Esophagus squamous epithelium (tissue), 5 donors: ENCODE measurements around the gene ARHGEF11. TPM values are rescaled to one million over a fixed set of nuclear protein-coding genes. Genes with fewer than 3 reads are reported as not detected.

Source experiments
- DNase-seq: peaks from one replicate; lab custom pipeline; 2025; lab: John Stamatoyannopoulos, UW
- H3K27ac ChIP-seq, 4 donors: fragments of 200-600 bp; sonication (generic); one replicate each; pipeline ENCODE4 v1.5.1; 2016 to 2019; ENCODE audit warnings: mild to moderate bottlenecking in 1 of 4
- H3K27me3 ChIP-seq, 4 donors: fragments of 200-600 bp; sonication (generic); 1 replicate in 3 of 4; 2 replicates in 1 of 4; pipeline versions ENCODE4 v1.5.1 to v1.6.0; 2017 to 2021; ENCODE audit warnings: antibody characterized with exemption in 1 of 4
- H3K36me3 ChIP-seq, 3 donors: fragments of 200-600 bp; sonication (generic); one replicate each; pipeline ENCODE4 v1.5.1; 2016 to 2019
- H3K4me1 ChIP-seq, 3 donors: fragments of 200-600 bp; sonication (generic); one replicate each; pipeline ENCODE4 v1.5.1; 2017 to 2019
- H3K4me3 ChIP-seq, 4 donors: fragments of 200-600 bp; sonication (generic); 1 replicate in 3 of 4; 2 replicates in 1 of 4; pipeline ENCODE4 v1.5.1; 2016 to 2019; ENCODE audit warnings: mild to moderate bottlenecking in 2 of 4, moderate library complexity in 1 of 4
- H3K9me3 ChIP-seq, 3 donors: fragments of 200-600 bp; sonication (generic); one replicate each; pipeline ENCODE4 v1.5.1; 2016 to 2019
- POLR2A ChIP-seq, 4 donors: fragments of 450-650 bp; IDR thresholded peaks; one replicate each; pipeline ENCODE4 v1.6.1; 2017; ENCODE audit warnings: antibody characterized with exemption in 4 of 4, mild to moderate bottlenecking in 4 of 4, moderate library complexity in 3 of 4
- WGBS, 2 donors: methylation state at CpG; one replicate each; pipeline ENCODE4 v1.1.5; 2018; 5-methylcytosine and 5-hydroxymethylcytosine counted together
- intact Hi-C: fragments of 100-400 bp; cut with DNase I; formaldehyde crosslinking; loops from one replicate; pipeline ENCODE4 v1.15.0; 2022
- total RNA-seq, 4 donors: library from RNA; depleted of rRNA; stranded (reverse); fragments of >200 nt; gene quantifications; one replicate each; pipeline ENCODE4 v1.1.0, GENCODE V29; 2016
- TF ChIP-seq, protein P1 (sequence below), 6 experiments: fragments of 450-650 bp in 4 of 6; fragments of 200-600 bp in 2 of 6; sonication (generic) in 2 of 6; IDR thresholded peaks; one replicate each; pipeline ENCODE4 v1.5.1; 2016 to 2019; ENCODE audit warnings: antibody characterized with exemption in 6 of 6, mild to moderate bottlenecking in 4 of 6, moderate library complexity in 4 of 6
- donor health status: DM: yes; HTN: yes; CAD: no.

Gene ARHGEF11
- total RNA-seq, 4 donors from 2014 or later, result 15.5 to 24.2 (median 19.4) TPM

DNA sequence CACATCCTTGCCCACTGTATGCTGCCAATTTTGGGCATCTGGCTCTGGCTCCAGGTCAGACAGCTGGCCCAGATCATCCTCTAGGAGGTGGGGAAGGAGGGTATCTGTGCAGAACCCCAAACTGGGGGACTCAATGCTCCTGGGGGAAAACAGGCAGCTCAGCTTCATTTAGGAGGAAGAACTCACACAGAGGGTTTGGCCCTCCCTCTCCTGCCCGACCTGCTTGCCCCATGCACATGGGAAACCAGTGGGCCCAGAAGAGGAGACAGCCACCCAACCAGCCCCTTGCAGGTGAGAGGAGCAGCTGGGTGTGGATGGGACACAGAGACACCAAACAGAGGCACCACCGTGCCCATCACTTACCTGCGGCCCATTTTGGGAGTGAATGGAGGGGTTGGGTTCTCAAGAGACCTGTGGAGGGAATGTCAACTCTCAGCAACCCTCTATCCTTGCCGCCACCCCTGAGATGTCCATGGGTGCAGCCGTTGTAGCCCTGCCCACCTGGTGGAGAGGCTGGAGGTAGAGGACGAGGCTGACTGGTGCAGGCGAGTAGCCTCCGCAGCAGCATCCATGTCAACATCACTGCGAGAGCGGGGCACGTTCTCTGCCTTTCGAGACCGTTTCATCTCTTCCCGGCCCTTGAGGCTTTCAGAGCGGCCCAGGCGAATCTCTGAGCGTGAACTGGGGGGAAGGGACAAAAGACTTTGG, 97.6 kb downstream of the ARHGEF11 start:
- Histone ChIP-seq H3K4me3 (no peak overlapping the region), H3K9me3 (no peaks in the 10 kb centered on the region), H3K36me3 (peaks cover 5 to 100% (median 44%) of the 10 kb centered on the region in 3 donors), H3K27ac (no peak overlapping the region), H3K27me3 (no peaks in the 10 kb centered on the region), H3K4me1 (peaks cover 0 to 11% (median 0%) of the 10 kb centered on the region in 3 donors)
- intact Hi-C loops, result no loop called here
- no peak for DNase-seq
- WGBS, 2 donors, result 87% methylated on average over 13 of the region's 17 CpGs; no CpG with 5 or more reads in 1 of the 2 donors
- no peak for TF ChIP-seq POLR2A (IDR thresholded peaks at IDR 0.05)
- TF ChIP-seq, protein P1, sequence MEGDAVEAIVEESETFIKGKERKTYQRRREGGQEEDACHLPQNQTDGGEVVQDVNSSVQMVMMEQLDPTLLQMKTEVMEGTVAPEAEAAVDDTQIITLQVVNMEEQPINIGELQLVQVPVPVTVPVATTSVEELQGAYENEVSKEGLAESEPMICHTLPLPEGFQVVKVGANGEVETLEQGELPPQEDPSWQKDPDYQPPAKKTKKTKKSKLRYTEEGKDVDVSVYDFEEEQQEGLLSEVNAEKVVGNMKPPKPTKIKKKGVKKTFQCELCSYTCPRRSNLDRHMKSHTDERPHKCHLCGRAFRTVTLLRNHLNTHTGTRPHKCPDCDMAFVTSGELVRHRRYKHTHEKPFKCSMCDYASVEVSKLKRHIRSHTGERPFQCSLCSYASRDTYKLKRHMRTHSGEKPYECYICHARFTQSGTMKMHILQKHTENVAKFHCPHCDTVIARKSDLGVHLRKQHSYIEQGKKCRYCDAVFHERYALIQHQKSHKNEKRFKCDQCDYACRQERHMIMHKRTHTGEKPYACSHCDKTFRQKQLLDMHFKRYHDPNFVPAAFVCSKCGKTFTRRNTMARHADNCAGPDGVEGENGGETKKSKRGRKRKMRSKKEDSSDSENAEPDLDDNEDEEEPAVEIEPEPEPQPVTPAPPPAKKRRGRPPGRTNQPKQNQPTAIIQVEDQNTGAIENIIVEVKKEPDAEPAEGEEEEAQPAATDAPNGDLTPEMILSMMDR (IDR thresholded peaks at IDR 0.05), result no peak

DNA sequence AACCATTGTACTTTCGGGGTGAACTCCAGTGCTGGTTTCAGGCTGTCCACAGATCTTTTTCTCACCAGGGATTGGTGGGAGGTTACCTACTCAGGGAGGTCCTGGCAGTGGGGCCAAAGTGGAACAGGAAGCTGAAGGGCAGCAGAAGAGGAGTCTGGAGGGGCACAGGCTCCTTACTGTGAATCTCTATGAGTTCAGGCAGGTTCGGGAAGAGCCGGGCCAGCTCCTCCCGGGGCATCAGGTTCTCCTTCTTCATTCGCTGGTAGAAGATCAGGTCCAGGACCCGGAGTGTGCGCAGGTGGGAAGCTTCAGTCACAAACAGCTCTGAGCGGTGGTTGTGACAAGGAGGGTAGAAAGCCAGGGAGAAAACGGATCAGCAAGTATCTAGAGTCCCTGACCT, 98.4 kb downstream of the ARHGEF11 start:
- TF ChIP-seq POLR2A (IDR thresholded peaks at IDR 0.05), result no peak
- TF ChIP-seq, protein P1 (IDR thresholded peaks at IDR 0.05), result no peak
- 92 to 96% methylated on average over 6 to 9 of the region's 9 CpGs for WGBS, 2 donors
- intact Hi-C loops, result no loop called here
- no peak for DNase-seq
- Histone ChIP-seq H3K36me3 (peaks cover 6 to 100% (median 46%) of the 10 kb centered on the region in 3 donors), H3K9me3 (no peaks in the 10 kb centered on the region), H3K4me3 (no peak overlapping the region), H3K27me3 (no peaks in the 10 kb centered on the region), H3K27ac (no peak overlapping the region), H3K4me1 (peaks cover 0 to 11% (median 0%) of the 10 kb centered on the region in 3 donors)

DNA sequence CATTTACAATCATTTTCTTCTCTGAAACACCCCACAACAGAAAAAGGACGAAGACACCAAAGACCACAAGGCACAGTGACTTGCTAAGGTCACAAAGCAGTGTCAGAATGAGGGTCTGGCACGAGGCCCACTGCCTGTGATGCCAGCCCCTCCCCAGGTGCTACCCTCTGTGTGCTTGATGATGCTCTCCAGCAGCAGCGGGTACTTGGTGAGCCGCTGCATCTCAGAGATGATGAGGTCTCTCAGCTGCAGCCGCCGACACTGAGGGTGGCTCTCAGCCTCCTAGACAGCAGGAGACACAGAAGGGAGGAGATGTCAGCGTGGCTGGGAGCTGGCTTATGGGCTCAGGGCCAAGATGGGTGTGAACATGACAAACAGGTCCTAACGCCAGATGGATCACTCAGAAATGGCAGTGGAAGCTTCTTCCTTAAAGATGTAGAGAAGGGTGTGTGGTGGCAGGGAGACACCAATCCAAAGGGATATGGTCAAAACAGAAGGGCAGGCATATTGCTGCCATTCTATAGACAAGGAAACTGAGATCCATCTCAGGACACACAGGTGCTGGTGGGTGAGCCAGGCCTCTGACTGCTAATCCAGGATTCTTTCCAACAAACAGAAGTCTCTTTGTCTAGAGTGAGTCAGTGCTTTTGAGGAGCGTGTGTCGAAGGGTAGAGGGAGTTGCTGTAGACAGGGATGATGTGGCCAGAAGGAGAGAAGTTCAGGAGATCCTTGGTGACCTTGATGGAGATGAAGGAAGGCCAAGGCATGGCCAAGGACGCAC, 99.5 kb downstream of the ARHGEF11 start:
- no peak for DNase-seq
- intact Hi-C loops, result no loop called here
- 58 to 62% methylated on average over 7 of the region's 11 CpGs for WGBS, 2 donors
- peaks cover 0 to 11% (median 0%) of the 10 kb centered on the region in 3 donors for H3K4me1 ChIP-seq
- no peak overlapping the region for H3K4me3 ChIP-seq
- no peaks in the 10 kb centered on the region for H3K27me3 ChIP-seq
- H3K36me3 ChIP-seq, result peaks cover 17 to 100% (median 51%) of the 10 kb centered on the region in 3 donors
- H3K9me3 ChIP-seq, result no peaks in the 10 kb centered on the region
- no peak overlapping the region for H3K27ac ChIP-seq
- TF ChIP-seq POLR2A (IDR thresholded peaks at IDR 0.05), result no peak
- TF ChIP-seq, protein P1 (IDR thresholded peaks at IDR 0.05), result no peak

DNA sequence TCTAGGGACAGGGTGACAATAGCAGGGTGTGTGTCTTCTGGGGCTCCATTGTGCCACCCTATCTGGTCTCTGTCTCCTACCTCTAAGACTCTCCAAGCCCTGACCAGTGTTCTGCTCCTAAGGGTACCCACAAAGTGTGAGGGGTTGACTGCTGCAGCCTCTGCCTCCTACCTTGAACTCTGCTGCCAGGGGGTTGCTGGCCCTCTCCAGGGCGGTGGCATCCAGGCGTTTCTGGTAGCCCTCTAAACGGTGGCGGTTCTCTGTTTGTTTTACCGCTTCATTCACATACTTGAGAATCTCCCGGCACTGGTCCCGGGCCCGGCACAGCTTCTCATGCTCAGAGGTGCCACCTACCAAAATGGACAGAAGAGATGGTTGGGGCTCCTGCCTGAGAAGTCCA, 100.7 kb downstream of the ARHGEF11 start:
- Histone ChIP-seq H3K4me3 (no peak overlapping the region), H3K9me3 (no peaks in the 10 kb centered on the region), H3K27ac (no peak overlapping the region), H3K4me1 (peaks cover 0 to 11% (median 0%) of the 10 kb centered on the region in 3 donors), H3K27me3 (no peaks in the 10 kb centered on the region), H3K36me3 (peaks cover 21 to 100% (median 52%) of the 10 kb centered on the region in 3 donors)
- TF ChIP-seq, protein P1 (IDR thresholded peaks at IDR 0.05), result no peak
- no peak for TF ChIP-seq POLR2A (IDR thresholded peaks at IDR 0.05)
- intact Hi-C loops, result no loop called here
- DNase-seq, result no peak
- no CpG with 5 or more reads among the region's 8 CpGs for WGBS, 2 donors

DNA sequence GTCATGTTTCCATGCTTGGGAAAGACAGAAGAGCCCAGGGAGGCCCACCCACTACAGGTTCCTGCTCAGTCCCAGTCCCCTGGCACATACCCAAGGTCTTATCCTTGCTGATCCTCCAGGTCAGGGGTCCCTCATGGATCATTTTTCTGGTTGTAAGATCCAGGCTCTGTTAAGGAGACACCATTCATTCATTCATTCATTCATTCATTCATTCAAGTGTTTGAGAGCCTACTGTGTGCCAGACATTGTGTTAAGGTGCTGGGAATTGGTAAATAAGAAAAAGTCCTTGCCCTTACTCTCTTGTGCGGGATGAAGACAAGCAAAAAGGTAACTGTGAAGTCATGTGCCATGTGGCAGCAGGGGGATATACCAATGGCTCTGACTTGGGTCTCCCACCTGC, 101.3 kb downstream of the ARHGEF11 start:
- intact Hi-C loops, result no loop called here
- TF ChIP-seq, protein P1 (IDR thresholded peaks at IDR 0.05), result no peak
- no peak for TF ChIP-seq POLR2A (IDR thresholded peaks at IDR 0.05)
- peaks cover 0 to 11% (median 0%) of the 10 kb centered on the region in 3 donors for H3K4me1 ChIP-seq
- no peak overlapping the region for H3K4me3 ChIP-seq
- H3K36me3 ChIP-seq, result peaks cover 27 to 100% (median 53%) of the 10 kb centered on the region in 3 donors
- no peaks in the 10 kb centered on the region for H3K9me3 ChIP-seq
- DNase-seq, result no peak
- 89 to 100% methylated on average over 1 of the region's 1 CpG for WGBS, 2 donors
- H3K27me3 ChIP-seq, result no peaks in the 10 kb centered on the region
- H3K27ac ChIP-seq, result no peak overlapping the region
